ENCODE data around the gene LRFN5. TPM values are rescaled to one million over a fixed set of nuclear protein-coding genes. Genes with fewer than 3 reads are reported as not detected.

LRFN5 gene
- total and polyA plus RNA-seq, 2 experiments from 2014 or later, result 2.1 to 2.2 TPM

DNA sequence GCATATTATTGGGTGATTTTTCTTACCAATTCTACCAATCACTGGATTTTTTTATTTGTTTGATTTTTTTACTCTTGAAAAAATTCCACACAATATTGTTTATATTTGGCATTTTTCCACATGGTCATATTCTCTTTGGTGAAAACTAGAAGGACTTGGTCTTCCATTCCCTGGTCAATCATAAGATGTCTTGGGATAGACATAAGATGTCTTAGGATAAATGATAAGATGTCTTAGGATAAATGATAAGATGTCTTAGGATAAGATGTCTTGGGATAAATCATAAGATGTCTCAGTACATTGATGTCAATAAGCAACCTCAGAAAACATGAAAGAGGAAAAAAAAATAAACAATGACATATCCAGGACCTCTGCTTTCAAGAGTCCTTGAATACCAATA, 309.1 kb downstream of the LRFN5 start:
- TF ChIP-seq, protein P1, sequence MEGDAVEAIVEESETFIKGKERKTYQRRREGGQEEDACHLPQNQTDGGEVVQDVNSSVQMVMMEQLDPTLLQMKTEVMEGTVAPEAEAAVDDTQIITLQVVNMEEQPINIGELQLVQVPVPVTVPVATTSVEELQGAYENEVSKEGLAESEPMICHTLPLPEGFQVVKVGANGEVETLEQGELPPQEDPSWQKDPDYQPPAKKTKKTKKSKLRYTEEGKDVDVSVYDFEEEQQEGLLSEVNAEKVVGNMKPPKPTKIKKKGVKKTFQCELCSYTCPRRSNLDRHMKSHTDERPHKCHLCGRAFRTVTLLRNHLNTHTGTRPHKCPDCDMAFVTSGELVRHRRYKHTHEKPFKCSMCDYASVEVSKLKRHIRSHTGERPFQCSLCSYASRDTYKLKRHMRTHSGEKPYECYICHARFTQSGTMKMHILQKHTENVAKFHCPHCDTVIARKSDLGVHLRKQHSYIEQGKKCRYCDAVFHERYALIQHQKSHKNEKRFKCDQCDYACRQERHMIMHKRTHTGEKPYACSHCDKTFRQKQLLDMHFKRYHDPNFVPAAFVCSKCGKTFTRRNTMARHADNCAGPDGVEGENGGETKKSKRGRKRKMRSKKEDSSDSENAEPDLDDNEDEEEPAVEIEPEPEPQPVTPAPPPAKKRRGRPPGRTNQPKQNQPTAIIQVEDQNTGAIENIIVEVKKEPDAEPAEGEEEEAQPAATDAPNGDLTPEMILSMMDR (IDR thresholded peaks at IDR 0.05; ENCODE audit: low read depth, low read length), result no peak
- Histone ChIP-seq H3K27me3 (no peaks in the 10 kb centered on the region), H3K4me3 (no peak overlapping the region), H3K9me3 (ENCODE audit: low read depth) (no peaks in the 10 kb centered on the region), H3K36me3 (no peaks in the 10 kb centered on the region), H3K27ac (no peak overlapping the region), H3K4me1 (ENCODE audit: low read depth) (no peaks in the 10 kb centered on the region)
- no peak for DNase-seq (ENCODE audit: low read depth in 1 of 2, low spot score in 1 of 2)

DNA sequence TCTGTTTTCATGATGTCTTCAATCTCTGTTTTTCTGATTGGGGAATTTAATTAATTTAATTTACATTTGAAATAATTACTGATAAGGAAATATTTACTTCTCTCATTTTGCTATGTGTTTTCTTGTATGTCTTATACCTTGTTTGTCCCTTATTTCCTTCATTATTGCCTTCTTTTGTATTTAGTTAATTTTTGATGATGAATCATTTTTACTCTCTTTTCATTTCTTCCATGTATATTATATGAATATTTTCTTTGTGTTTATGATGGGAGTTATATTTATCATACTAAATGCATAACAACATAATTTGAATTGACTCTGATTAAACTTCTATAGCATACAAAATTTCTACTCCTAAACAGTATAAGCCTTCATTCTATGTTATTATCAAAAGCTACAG, 309.6 kb downstream of the LRFN5 start:
- no peaks in the 10 kb centered on the region for H3K9me3 ChIP-seq (ENCODE audit: low read depth)
- H3K27me3 ChIP-seq, result no peaks in the 10 kb centered on the region
- no peak overlapping the region for H3K27ac ChIP-seq
- H3K4me3 ChIP-seq, result no peak overlapping the region
- H3K4me1 ChIP-seq (ENCODE audit: low read depth), result no peaks in the 10 kb centered on the region
- no peak for DNase-seq (ENCODE audit: low read depth in 1 of 2, low spot score in 1 of 2)
- TF ChIP-seq, protein P1 (IDR thresholded peaks at IDR 0.05; ENCODE audit: low read depth, low read length), result no peak
- H3K36me3 ChIP-seq, result no peaks in the 10 kb centered on the region

DNA sequence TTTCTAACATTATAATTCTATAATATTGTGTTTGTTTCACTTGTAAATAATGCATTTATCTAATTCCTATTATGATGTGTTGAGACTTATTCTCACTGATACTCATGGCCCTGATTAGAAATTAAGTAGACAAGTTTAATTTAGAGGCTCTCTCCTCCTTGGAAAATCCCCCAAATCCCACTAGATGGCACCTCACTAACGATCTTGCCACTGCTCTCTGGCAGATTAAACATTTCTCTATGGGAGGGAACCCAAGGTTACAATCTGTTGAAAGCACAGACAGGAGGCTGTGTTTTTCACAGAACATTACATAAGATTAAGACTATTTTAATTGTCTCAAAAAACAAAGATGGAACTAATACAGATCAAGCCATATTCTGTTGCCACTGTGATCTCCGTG, 318.7 kb downstream of the LRFN5 start:
- DNase-seq (ENCODE audit: low read depth in 1 of 2, low spot score in 1 of 2), result peak; percentile 51 to 56
- Histone ChIP-seq H3K27ac (no peak overlapping the region), H3K27me3 (no peaks in the 10 kb centered on the region), H3K9me3 (ENCODE audit: low read depth) (no peaks in the 10 kb centered on the region), H3K4me3 (no peak overlapping the region), H3K4me1 (ENCODE audit: low read depth) (no peaks in the 10 kb centered on the region), H3K36me3 (no peaks in the 10 kb centered on the region)
- TF ChIP-seq, protein P1 (IDR thresholded peaks at IDR 0.05; ENCODE audit: low read depth, low read length), result peak; percentile 49

DNA sequence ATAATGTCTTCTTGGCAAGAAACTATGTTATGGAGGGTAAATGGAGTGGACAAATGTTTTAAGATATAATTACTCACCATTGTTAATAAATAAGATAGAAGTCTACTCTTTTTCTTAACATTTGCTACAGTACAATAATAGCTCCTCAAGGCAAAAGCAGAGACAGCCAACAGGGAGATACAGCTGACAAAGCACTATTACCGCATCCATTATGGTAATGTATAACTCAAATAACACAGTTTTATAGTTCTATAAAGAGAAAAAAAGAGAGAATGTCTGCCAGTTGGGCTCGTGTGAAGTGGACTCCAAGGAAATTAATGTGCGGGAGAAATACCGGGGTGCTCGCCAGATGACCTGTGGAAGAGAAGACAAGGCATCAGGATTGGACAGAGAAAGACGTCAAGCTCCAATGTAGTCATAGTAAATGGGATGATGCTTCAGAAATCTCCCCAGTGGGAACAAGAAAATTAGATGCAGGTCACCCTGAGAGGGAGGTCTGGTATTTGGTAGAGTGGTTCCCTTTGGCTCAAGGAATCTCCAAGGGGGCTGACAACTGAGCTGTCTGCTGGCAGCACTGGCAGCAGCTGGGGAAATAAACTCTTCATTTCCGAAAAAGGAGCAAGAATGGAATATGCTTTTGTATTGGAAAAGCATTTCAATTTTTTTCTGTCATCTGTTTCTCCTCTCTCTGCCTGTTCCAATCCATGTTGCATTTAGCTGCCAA, 343.9 kb downstream of the LRFN5 start:
- peaks cover 2% of the 10 kb centered on the region for H3K4me1 ChIP-seq (ENCODE audit: low read depth)
- no peaks in the 10 kb centered on the region for H3K9me3 ChIP-seq (ENCODE audit: low read depth)
- no peaks in the 10 kb centered on the region for H3K36me3 ChIP-seq
- no peak overlapping the region for H3K4me3 ChIP-seq
- H3K27ac ChIP-seq, result no peak overlapping the region
- no peak for DNase-seq (ENCODE audit: low read depth in 1 of 2, low spot score in 1 of 2)
- no peaks in the 10 kb centered on the region for H3K27me3 ChIP-seq
- TF ChIP-seq, protein P1 (IDR thresholded peaks at IDR 0.05; ENCODE audit: low read depth, low read length), result no peak

Measured in cardiac muscle cell (in vitro differentiated cells and primary cell).